ENCODE data around the gene STK33. TPM values are rescaled to one million over a fixed set of nuclear protein-coding genes. Genes with fewer than 3 reads are reported as not detected.

STK33 gene
- total RNA-seq, 1 donor from 2014 or later = 0.69 TPM

- DNase-seq = no peak
Observed at GRCh38 chr11:8372641-8373381, 221.2 kb downstream of the STK33 start.

GRCh38 chr11:8371516-8371884 lies 222.5 kb downstream of the STK33 start:
- DNase-seq = no peak

- DNase-seq = no peak
Observed at GRCh38 chr11:8370812-8371515, 223.1 kb downstream of the STK33 start.

GRCh38 chr11:8369592-8370205 lies 224.3 kb downstream of the STK33 start:
- DNase-seq = no peak

DNA sequence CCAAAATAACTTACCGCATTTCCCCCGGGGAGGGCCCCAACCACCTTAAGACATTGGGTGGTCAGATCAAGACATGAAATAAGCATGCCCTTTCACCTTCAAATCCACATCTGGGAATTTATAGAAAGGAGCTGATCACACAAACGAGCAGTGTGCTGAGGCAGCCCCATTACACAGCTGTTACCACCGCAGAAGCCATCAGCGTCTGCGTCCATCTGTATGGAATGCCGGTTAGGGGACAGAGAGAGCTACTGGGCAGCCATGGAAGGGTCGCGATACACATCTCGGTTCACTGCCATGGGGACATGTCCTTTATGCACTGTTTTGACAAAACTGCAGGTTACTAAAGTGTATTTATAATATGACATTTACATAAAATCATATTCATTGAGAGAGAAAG lies 225.3 kb downstream of the STK33 start:
- DNase-seq = no peak

GRCh38 chr11:8368194-8368593 lies 225.8 kb downstream of the STK33 start:
- DNase-seq = no peak

- no peak for DNase-seq
Observed at GRCh38 chr11:8366316-8366715, 227.7 kb downstream of the STK33 start.

DNA sequence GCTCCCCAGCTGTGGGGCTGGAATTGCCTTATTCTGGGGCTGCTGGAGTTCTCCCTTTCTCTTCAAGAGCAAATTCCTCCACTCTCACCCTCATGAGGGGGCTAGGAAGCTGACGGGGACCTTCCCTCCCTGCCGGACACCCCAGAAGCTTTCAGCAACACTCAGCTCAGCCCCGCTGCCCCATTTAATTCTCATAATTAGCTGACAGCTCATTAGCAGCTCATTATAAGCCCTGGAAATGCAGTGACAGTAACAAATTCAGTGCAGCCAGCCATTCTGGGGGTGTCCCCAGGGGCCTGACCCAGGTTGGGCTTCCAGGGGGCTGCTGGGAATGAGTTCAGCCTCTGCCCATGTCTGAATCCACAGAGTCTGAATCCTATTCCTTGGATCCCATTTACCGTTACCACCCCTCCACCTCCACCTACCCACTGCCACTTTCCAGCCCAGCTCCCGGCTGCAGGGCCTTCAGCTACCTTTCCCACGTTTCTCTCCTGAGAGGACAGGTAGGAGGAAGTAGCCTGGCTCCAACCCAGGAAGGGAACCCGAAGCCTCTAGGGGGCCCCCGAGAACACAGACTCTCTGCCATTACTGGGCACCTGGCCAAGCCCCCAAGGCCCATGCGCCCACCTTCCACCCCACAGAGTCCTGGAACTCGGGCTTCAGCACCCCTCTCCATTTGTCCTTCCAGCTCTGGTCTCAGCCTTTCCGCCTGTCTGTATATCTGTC lies 228.6 kb downstream of the STK33 start:
- DNase-seq = no peak

DNA sequence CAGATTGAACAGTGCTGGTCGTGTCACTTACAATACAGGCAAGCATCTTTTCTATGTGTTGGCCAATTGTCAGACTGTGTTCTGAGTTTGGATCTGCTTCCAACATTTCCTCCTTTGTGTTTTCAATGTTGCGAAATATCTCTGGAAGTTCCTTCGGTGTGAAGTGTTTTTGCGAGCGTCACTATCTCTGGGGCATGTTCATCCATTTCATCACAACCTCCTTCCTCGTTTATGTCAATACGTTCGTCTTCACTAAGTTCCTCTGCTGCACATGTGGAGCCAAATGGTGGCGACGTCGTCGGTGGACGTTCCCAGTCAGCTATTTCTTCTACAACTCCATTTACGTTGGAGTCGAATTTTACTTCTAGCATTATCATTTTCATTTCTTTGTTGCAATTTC lies 230.1 kb downstream of the STK33 start:
- no peak for DNase-seq

- no peak for DNase-seq
Observed at GRCh38 chr11:8362899-8363298, 231.1 kb downstream of the STK33 start.

DNA sequence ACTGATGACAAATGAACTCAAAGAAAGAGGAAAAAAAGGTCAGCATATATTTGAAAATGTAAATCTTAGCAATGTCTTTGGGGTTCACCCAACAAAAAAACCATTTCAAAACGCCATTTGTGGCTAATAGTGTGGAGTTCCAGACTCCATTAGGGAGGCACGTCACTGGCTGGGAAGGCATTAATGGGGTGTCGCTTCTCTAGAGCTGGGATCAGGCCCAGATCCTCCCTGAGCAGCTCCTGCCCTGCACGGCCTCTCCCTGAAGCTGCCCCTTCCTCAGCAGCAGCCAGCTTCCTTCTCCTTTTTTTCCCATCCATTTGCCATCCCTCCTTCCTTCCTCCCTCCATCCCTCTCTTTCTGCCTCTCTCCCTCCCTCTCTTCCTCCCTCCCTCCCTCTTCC lies 231.5 kb downstream of the STK33 start:
- DNase-seq = no peak

GRCh38 chr11:8361664-8362210 lies 232.3 kb downstream of the STK33 start:
- no peak for DNase-seq

DNA sequence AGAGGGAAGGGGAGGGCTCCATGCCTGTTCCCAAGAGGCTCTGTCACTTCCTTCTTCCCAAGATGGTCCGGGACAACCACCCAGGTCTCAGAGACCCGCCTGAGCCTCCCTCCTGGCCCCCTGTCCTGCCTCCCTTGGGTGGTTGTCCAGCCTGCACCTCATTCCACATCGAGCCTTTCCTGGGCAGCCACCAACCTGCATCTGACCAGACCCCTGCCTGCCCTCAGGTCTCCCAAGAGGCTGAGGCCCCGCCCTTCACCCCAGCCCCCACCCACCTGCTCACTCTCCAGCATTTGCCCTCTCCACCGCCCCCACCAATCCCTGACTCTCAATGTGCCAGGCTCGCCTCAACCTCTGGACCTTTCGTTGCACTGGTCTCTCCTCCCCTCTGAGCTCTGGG lies 232.8 kb downstream of the STK33 start:
- no peak for DNase-seq

- no peak for DNase-seq
Observed at GRCh38 chr11:8360086-8360828, 233.8 kb downstream of the STK33 start.

DNA sequence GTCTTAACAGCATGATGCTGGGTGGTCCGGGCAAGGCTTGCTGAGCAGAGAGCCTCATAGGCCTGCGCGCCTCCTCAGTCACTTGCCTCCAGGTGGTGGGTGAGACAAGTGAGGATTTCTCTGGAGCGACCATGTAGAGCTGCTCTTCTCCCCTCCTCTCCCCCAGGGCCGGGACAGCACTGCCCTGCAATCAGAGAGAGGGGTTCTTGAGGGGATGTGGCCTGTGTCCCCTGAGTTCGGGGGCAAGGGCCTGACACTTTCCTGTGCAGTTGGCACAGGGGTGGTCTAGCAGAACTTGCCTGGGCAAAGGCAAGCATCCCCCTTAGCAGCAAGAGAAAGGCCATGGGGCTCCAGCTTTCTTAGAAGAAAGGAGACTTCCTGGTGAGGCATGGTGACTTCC lies 234.5 kb downstream of the STK33 start:
- DNase-seq = no peak

DNA sequence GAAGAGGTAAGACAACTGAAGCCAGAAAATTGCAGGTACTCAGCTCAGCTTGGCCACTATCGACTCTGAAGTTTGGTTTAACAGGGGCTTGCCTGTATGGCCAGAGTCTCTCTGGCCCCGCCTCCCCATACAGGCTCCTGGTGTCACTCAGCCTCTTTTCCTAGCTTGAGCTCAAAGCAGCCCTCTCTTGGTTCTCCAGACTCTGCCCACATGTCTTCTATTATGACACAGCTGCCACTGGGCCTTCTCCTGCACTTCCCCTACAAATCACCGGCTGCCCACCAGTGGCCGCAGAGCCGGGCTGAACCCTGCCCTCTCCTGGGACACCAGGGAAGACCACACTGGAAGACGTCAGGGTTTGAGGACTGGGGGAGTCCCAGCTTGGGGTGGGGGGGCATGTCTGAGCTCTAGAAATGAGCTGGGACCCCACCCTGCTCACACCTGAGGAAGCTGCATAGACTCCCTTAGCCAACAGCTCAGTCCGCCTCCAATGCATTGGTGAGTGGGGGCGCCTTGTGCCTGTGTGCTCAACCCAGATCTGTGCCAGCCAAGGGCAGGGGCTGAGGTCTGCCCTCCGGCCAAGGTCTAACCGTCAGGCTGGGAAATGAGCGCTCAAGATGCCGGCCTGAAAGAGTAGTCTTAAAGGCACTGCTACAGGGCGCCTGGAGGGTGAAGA lies 236.0 kb downstream of the STK33 start:
- DNase-seq = no peak

DNA sequence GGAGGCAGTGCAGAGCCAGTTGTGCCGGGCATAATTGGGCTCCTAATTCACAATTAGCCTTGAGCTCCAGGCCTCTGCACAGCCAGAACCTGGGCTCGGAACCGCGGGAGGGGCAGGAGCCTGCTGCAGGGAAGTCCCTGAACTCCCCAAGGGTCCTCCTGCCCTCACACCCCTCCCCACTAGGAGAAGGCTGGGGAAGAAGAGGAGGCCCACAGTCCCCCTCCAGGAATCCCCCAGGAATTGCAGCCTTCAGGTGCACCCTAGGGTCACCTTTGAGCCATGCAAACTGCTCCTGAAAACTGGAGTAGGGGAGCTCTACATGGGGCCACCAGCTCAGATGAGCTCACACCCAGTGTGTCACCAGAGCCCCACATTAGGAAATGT lies 236.5 kb downstream of the STK33 start:
- DNase-seq = no peak

- no peak for DNase-seq
Observed at GRCh38 chr11:8356721-8357504, 237.1 kb downstream of the STK33 start.

GRCh38 chr11:8356216-8356615 lies 237.8 kb downstream of the STK33 start:
- no peak for DNase-seq

DNA sequence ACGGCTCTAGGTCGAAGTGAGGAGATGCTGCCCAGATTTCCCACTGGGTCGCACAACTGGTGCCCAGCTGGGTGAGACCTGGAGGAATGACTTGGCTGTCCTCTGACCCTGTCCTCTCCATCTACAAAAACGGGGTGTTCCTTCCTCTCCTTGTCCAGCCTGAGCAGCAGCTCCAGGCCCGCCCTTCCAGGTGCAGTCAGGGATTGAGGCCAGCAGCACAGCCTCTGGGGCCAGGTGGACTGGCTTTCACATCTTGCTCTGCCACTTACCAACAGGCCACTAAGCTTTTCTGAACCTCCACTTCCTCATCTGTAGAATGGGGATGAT lies 238.6 kb downstream of the STK33 start:
- DNase-seq = no peak
